IPS-18c (cell line): Measurements from ENCODE around the gene RTP5.

Experiments used
- H3K4me3 ChIP-seq: 2 replicates; pipeline ENCODE4 v1.7.0; 2013; ENCODE audit warnings: low read depth, mild to moderate bottlenecking, low read length, moderate library complexity; ENCODE audit not compliant: insufficient read depth
- H3K9me3 ChIP-seq: one replicate; pipeline ENCODE4 v1.6.1; 2013; ENCODE audit warnings: mild to moderate bottlenecking, low read length, moderate library complexity; ENCODE audit not compliant: control insufficient read depth, insufficient read depth

Gene RTP5

GRCh38 chr2:241841181-241842066 lies 28.1 kb upstream of the RTP5 start:
- no peak overlapping the region for H3K4me3 ChIP-seq
- no peaks in the 10 kb centered on the region for H3K9me3 ChIP-seq

DNA sequence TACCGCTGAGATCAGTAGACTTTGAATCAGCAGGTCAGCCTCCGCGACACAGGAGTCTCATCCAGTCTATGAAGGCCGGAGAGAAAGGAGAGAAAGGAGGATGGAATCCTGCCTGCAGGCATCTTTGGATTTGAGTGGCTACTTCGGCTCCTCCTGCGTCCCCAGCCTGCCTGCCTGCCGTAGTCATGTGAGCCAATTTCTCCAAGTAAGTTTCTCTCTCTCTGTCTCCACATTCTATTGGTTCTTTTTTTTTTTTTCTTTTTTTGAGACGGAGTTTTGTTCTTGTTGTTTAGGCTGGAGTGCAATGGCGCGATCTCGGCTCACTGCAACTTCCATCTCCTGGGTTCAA lies 27.5 kb upstream of the RTP5 start:
- Histone ChIP-seq H3K4me3 (no peak overlapping the region), H3K9me3 (no peaks in the 10 kb centered on the region)

DNA sequence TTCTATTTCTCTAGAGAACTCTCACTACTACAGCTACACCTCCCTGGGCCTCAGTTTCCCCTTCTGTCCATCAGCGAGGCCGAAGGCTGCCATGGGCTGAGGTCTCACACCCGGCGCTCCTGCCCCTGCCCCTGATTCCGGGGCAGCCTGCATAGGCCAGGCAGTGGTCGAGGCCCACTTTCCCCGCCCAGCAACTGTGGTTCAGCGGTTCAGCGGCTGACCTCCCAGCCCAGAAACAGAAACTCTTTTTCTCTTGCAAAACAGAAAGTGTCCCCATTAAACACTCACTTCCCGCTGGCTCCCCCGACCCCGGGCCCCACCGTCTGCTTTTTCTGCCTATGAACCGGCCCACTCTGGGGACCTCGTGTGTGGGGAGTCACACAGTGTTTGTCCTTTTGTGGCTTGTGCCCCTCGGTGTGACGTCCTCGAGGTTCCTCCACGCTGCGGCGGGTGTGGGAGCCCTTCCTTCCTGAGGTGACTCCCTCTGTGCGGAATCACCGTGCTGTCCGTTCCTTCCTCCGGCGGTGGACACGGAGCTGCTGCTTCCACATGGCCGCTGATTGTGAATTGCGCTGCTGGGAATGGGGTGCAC lies 26.8 kb upstream of the RTP5 start:
- H3K4me3 ChIP-seq, result no peak overlapping the region
- H3K9me3 ChIP-seq, result no peaks in the 10 kb centered on the region

DNA sequence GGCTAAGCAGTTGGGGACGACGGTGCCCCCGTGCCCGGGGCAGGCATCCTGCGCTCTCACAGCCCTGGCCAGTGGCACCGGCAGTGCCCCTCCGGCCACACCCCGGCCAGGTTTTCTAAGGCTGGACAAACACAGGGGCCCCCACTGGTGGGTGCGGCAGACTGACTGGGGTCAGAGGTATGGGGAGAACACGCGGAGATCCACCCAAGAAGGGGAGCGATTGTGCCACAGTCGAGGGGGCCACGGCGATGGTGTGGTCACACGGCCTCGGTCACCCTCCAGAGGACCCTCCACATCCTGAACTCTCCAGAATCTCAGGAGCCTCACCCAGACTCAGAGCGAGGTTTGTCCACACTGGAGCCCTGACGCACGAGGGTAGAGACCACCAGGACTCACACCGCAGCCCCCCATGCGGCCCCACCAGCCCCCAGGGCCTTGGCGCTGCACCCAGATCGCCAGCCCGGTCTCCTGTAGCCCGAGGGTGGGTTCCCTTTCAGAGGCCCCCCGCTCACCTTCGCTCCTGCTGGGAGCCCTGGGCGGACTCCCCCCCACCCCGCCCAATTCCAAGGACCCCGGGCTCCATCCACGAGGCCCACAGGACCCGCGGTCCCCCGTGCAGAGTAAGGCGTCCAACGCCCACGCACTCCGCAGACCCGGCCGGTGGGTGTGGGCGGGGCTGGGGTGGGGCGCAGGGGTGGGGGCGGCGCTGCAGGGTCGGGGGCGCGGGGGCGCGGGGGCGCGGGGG lies 26.0 kb upstream of the RTP5 start:
- H3K4me3 ChIP-seq, result no peak overlapping the region
- H3K9me3 ChIP-seq, result no peaks in the 10 kb centered on the region

DNA sequence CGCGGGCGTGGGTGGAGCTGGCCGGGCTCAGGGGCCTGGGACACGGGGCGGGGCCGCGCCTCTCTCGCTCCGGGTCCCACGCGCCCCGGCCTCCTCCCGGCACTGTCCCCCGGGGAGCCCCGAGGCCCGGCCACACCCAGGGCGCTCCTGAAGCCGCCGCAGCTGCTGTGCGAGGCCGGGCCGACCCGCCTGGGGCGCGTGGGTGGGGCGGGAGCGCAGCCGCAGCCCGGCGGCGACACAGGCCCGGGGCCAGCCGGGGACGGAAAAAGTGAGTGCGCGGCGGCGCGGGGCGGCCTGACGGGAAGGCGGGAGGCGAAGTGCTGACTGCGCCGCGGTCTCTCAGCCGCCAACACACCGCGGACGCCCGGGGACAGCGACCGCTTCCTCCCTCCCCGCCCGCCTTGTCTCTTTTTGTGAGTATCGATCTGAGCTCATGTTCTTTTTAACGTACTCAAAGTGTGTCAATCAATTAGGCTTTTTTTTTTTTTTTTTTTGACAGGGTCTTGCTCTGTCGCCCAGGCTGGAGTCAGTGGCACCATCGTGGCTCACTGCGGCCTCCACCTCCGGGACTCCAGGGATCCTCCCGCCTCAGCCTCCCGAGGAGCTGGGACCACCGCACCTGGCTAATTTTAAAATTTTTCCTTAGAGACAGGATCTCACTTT lies 25.3 kb upstream of the RTP5 start:
- peak overlapping the region; percentile 41 for H3K4me3 ChIP-seq

DNA sequence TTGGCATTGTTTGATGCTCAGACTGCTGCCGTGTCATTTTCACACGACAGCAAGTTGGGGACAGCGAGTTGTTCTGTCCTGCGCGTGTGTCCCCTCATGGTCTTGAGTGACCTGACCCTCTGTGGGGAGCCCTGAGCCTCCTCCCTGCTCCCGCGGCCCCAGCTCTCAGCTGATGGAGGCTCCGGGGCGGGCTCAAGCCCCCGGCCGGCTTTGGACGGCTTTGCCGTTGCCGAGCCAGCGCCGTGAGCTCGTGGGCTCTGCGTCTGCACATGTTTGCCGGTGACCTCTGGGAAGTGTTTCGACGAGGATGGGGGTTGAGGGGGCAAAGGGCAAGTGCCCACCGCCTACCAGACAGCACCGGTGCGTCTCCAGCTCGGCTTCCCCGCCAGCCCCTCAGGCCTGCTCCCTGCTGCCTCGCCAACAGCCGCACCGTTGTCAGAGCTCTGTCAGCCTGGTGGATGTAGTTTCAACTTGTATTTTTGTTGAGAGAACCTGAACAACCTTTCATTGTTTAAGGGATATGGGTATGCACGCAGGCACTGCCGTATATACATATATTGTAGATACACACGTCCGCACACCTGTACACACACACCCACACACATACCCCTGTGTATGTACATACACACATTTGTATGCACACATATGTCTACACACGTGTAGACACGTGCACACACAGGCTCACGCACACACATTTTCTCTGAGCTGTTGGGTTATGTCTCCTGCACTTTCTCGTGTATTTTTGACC lies 24.5 kb upstream of the RTP5 start:
- H3K9me3 ChIP-seq, result no peaks in the 10 kb centered on the region
- no peak overlapping the region for H3K4me3 ChIP-seq

More for the DNA sequence above, 25.3 kb upstream of the RTP5 start:
- H3K9me3 ChIP-seq, result no peaks in the 10 kb centered on the region

DNA sequence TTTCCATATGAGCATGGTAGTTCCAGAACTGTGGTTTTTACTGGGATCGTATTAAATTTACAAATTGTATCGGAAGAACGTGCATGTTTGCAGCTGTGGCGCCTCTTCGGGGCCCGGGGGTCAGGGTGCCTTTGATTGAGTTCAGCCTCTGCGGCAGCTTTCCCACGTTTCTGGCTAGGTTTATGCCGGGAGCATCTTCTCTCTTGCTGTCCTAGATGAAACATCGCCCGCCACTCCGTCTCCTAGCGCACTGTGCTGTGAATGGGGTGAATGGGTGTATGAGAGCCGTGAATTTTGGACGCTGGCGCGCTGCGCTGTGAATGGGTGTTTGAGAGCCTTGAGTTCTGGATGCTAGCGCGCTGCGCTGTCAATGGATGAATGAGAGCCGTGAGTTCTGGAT lies 23.1 kb upstream of the RTP5 start:
- Histone ChIP-seq H3K9me3 (no peaks in the 10 kb centered on the region), H3K4me3 (no peak overlapping the region)

DNA sequence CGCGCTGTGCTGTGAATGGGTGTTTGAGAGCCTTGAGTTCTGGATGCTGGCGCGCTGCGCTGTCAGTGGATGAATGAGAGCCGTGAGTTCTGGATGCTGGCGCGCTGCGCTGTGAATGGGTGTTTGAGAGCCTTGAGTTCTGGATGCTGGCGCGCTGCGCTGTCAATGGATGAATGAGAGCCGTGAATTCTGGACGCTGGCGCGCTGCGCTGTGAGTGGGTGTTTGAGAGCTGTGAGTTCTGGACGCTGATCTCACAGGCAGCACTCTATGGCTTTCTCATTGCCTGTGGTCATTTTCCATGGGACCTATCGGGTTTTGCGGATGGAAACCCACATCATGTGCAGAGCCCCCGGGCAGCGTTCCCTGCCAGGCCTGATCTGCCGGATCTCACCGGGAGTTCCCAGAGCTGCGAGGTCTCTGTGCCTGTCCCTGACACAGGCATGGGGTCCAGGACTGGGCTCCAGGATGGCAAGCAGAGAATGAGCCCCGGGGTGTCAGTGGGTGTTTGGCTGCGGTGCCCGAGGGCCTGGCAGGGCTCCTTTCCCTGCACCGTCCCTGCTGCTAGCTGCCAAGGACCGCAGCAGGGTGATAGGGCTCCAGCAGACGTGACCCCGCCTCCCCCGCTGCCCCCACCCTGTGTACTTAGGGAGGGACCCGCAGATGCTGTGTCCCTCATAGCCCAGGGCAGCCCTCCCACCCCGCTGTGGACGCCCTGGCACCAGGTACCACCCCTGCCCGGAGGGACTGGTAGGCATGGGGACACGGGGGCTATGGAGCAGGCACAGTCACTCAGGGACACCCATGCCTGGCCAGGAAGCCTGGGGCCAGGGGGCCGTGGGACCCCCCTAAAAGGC lies 20.5 kb upstream of the RTP5 start:
- H3K4me3 ChIP-seq, result no peak overlapping the region
- H3K9me3 ChIP-seq, result no peaks in the 10 kb centered on the region

DNA sequence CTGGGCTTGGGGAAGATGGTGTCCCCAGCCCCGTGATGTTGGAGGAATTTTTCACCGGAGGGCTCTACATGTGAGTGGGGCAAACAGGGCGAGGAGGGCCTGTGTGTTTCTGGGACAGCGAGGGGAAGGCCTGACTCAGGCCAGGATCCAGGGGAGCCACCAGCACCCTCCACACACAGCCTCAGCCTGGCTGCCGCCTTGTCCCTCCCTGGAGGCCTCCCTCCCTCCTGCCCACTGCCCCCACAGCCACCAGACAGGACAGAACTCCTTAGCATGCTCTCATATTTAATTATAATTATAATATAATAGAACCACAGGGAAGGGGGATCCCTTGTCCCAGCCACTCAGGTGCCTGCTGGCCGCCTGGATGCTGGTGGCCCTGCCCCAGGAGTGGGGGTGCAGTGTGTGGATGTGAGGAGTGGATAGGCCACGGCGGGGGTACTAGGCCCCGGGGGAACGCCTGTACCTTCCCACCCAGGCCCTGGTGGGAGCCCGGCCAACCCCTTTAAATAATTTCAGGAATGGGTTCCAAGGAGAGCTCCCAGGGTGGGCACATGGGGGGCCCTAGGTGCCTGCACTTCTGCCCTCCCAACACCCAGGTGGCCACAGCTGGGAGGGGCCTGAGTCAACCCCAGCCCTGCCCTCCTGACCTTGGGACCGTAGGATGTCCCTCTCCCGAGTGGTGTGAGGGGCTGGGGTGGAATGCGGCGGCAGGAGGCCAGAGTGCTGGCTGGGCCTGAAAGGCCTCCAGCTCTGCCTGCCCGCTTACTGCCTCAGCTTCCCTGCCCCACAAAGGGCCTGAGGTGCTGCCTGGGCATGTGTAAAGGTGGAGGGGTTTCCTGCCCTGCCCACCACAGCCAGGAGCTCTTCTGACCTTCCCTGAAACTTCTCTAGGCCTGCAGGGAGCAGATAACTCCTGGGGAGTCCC lies 19.6 kb upstream of the RTP5 start:
- Histone ChIP-seq H3K9me3 (no peaks in the 10 kb centered on the region), H3K4me3 (no peak overlapping the region)

GRCh38 chr2:241850544-241851324 lies 18.8 kb upstream of the RTP5 start:
- H3K4me3 ChIP-seq, result no peak overlapping the region
- no peaks in the 10 kb centered on the region for H3K9me3 ChIP-seq

GRCh38 chr2:241851325-241852115 lies 18.0 kb upstream of the RTP5 start:
- Histone ChIP-seq H3K9me3 (no peaks in the 10 kb centered on the region), H3K4me3 (no peak overlapping the region)

DNA sequence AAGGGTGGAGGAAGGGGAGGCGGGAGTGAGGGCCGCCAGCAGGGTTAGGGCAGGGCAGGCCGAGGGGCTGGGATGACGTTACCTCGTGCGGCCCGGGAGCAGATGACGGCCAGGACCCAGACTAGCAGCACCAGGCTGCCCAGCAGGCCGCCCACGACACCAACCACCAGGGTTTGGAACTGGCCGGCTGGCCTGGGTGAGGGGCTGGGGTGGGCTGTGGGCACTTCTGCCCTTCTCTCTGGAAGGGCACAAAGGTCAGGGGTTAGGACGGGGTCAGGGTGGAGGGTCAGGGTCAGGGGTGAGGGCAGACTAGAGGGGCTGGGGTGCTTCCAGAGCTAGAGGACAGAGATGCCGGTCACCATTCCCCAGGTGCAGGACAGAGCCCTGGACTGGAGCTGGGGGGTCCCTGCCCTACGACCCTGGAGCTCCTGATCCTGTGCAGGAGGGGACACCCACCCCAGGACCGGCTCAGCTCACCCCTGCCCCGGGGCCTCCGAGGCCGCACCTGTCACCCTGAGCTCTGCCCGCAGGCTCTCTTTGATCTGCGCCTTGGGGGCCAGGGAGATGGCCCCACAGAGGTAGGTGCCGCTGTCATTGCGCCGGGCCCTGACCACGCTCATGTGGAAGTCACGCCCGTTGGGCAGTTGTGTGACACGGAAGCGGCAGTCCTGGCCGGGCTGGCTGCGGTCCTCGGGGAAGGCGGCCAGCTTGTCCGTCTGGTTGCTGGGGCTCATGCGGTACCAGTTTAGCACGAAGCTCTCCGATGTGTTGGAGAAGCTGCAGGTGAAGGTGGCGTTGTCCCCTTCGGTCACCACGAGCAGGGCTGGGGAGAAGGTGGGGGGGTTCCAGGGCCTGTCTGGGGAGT lies 17.2 kb upstream of the RTP5 start:
- Histone ChIP-seq H3K9me3 (no peaks in the 10 kb centered on the region), H3K4me3 (no peak overlapping the region)

DNA sequence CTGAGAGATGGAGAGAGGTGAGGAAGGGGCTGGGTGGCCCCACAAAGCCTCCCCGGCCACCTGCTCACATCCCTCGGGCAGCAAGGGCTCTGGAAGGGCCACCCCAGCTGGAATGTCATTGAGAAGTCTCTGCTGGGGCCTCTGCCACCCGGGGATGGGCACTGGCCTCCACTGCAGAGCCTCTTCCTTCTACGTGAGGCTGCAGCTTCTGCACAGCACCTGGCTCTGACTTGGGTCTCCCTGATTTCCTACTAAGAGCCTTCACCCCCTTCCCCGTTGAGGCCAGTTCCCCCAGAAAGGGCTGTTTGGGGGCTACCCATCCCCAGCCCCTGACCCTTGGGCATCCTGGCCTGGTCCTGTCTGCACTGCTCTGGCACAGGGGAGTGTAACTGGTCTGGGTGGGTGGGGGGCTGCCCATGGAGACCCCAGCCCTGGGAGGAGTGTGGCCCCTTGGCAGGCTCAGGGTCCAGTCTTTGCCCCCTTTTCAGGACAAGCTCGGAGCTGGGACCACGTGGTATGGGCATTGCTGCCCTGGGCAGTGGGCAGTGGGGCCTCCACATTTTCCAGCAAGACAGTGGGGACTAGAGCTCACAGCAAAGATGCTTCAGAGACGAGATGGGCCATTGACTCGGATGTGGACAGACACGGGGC lies 16.4 kb upstream of the RTP5 start:
- no peaks in the 10 kb centered on the region for H3K9me3 ChIP-seq
- no peak overlapping the region for H3K4me3 ChIP-seq
